Activated naive CD8-positive, alpha-beta T cell treated with anti-CD3 and anti-CD28 coated beads, Interleukin-2, amount 10 ng/mL, durations not matched to agents 7 days and 5 days (primary cell): ENCODE data around the gene HOXA6. TPM values are rescaled to one million over a fixed set of nuclear protein-coding genes. Genes with fewer than 3 reads are reported as not detected.
A peak's percentile ranks its signal among the peaks of the same experiment; 100 is the strongest.

Experiments
- ATAC-seq: fragments of 150-1000 bp; cut with Tn5 transposase; one replicate; pipeline ENCODE4 v1.10.0; 2021; ENCODE audit warnings: low read depth, moderate library complexity
- POLR2A ChIA-PET: fragments of 350-600 bp; sonication (Branson Sonifier 250); formaldehyde crosslinking; loops from one replicate; lab custom pipeline; 2021; ENCODE audit warnings: antibody characterized with exemption; lab: Charles Lee
- DNase-seq: peaks from one replicate; pipeline ENCODE4 v3.0.0; 2021
- H3K27ac Mint-ChIP-seq: one replicate; pipeline ENCODE4 v1.8.0; 2022; ENCODE audit warnings: mild to moderate bottlenecking, mixed read lengths
- H3K27me3 Mint-ChIP-seq: one replicate; pipeline ENCODE4 v1.8.0; 2022; ENCODE audit warnings: mild to moderate bottlenecking, moderate library complexity, mixed read lengths
- H3K36me3 Mint-ChIP-seq: one replicate; pipeline ENCODE4 v1.8.0; 2021; ENCODE audit warnings: mild to moderate bottlenecking, mixed read lengths
- H3K4me1 Mint-ChIP-seq: one replicate; pipeline ENCODE4 v1.8.0; 2021; ENCODE audit warnings: mixed read lengths
- H3K4me3 Mint-ChIP-seq: one replicate; pipeline ENCODE4 v1.8.0; 2022; ENCODE audit warnings: mild to moderate bottlenecking, moderate library complexity, mixed read lengths
- H3K9me3 Mint-ChIP-seq: one replicate; pipeline ENCODE4 v1.8.0; 2021; ENCODE audit warnings: mixed read lengths
- total RNA-seq, 2 experiments: library from RNA; stranded (reverse); gene quantifications; one replicate each; pipeline ENCODE4 v1.2.3, GENCODE V29; 2021

The HOXA6 gene
- total RNA-seq, 2 experiments from 2014 or later, result not detected

DNA sequence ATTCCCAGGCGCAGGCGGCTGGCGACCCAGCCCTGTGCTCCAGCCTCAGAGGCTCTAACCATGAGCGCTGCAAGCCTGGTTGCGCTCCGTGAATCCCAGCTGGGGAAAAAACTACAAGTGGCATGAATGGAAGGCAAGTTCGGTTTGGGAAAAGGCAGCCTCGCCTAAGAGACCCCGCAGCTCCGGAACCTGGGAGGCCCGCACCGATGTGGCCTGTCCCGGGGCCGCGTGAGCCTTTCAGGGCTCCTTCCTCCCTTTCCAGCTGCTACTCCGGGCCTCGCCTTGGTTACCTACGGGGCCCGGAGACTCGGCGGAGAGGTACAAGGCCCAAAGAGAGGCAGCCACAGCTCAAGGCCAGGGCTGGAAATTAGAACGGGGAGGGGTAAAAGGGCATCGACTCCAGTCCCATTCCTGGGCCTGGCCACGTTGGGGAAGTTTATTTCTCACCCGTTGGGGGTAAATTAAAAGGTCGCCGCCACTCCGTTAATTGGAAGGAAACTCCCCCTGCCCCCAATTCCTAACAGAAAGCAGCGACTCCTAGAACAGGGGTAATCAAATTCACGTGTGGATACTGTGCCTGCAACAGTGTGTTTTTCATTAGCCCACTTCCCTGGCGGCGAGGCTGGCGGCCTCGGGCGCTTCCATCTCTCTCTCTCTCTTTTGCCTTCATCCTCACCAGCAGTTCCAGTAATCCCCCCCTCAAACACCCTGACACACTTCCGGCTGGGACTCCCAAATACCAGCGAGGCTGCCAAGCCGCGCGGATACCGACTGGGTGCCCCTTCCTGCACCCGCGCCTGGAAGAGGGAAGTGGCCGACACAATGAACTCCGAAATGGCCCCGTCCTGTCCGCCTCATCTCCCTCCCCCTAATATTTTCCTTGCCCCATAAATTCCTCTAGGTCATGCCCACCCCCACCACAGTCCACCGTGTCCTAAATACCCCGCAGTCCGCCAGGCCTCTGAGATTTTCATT, 19.2 kb upstream of the HOXA6 start:
- H3K36me3 Mint-ChIP-seq, result peaks cover 5% of the 10 kb centered on the region
- no peaks in the 10 kb centered on the region for H3K9me3 Mint-ChIP-seq
- peak overlapping the region; percentile 25 for H3K4me3 Mint-ChIP-seq
- H3K27me3 Mint-ChIP-seq, result peaks cover 88% of the 10 kb centered on the region
- peak overlapping the region; percentile 76 for H3K27ac Mint-ChIP-seq
- ATAC-seq (no peak), DNase-seq (peak; percentile 43)
- H3K4me1 Mint-ChIP-seq, result peaks cover 9% of the 10 kb centered on the region
- POLR2A ChIA-PET, result interaction anchor here (0.6 kb wide), 1 partner anchor 16 kb away, joined by 3 read pairs; no protein-coding TSS in a partner anchor

DNA sequence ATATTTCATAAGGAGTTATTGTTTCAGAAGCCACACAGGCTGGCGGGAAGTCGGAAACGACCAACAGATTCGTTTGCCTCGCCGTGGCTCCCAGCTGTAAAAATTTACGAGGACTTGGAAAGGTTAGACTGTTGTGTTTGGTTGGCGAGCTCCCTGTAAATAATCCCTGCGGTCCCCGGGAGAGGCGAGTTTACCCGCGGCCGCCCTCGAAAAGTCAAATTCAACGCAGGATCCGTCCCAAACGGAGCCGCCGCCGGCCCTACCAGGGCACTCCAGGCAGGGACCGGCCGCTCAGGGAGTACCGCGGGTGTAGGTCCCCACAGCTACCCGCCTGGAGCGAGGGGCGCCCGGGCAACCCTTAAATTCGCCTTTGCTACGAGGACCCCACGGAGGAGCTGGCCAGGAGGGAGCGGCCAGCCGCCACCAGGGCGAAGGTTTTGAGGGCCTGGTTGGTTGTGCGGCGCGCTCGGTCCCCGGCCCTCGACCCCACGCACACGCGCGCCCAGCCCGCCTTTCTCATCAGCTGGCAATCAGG, 18.5 kb upstream of the HOXA6 start:
- no peaks in the 10 kb centered on the region for H3K9me3 Mint-ChIP-seq
- peaks cover 7% of the 10 kb centered on the region for H3K4me1 Mint-ChIP-seq
- peak overlapping the region; percentile 56 for H3K4me3 Mint-ChIP-seq
- H3K36me3 Mint-ChIP-seq, result peaks cover 5% of the 10 kb centered on the region
- H3K27ac Mint-ChIP-seq, result peak overlapping the region; percentile 83
- POLR2A ChIA-PET, result interaction anchor here (0.6 kb wide), 1 partner anchor 15 kb away, joined by 3 read pairs; no protein-coding TSS in a partner anchor
- DNase-seq (no peak), ATAC-seq (no peak)
- peaks cover 84% of the 10 kb centered on the region for H3K27me3 Mint-ChIP-seq

DNA sequence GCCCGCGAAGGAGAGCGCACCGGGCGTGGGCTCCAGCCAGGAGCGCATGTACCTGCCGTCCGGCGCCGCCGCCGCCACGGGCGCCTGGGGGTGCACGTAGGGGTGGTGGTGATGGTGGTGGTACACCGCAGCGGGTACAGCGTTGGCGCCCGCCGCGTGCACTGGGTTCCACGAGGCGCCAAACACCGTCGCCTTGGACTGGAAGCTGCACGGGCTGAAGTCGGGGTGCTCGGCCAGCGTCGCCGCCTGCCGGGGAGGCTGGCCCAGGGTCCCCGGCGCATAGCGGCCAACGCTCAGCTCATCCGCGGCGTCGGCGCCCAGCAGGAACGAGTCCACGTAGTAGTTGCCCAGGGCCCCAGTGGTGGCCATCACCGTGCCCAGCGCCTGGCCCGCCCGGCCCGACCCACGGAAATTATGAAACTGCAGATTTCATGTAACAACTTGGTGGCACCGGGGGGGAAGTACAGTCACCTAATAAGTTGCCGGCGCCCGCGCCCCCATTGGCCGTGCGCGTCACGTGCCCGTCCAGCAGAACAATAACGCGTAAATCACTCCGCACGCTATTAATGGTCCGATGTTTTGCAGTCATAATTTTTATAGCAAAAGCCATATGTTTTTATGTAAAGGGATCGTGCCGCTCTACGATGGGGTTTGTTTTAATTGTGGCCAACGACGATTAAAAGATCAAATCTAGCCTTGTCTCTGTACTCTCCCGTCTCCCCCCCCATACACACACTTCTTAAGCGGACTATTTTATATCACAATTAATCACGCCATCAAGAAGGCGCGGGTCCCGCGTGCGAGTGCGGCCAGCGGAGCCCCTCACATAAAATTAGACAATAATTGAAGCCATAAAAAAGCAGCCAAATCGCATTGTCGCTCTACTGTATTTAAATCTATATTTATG, 17.8 kb upstream of the HOXA6 start, which contains the start of gene HOXA9:
Gene HOXA9 (minus strand): TSS at position 449 of the 907 bp plus-strand sequence. CDS start 80 bp downstream, at position 369.
- peak within 1 kb of the TSS; percentile 56 for H3K4me3 Mint-ChIP-seq
- H3K27me3 Mint-ChIP-seq, result peaks cover 80% of the 10 kb centered on the region
- POLR2A ChIA-PET, result no interaction called here
- H3K9me3 Mint-ChIP-seq, result no peaks in the 10 kb centered on the region
- no peak for ATAC-seq
- peaks cover 5% of the 10 kb centered on the region for H3K36me3 Mint-ChIP-seq
- peaks cover 9% of the 10 kb centered on the region for H3K4me1 Mint-ChIP-seq
- H3K27ac Mint-ChIP-seq, result peak within 1 kb of the TSS; percentile 83
- peak; percentile 39 for DNase-seq

DNA sequence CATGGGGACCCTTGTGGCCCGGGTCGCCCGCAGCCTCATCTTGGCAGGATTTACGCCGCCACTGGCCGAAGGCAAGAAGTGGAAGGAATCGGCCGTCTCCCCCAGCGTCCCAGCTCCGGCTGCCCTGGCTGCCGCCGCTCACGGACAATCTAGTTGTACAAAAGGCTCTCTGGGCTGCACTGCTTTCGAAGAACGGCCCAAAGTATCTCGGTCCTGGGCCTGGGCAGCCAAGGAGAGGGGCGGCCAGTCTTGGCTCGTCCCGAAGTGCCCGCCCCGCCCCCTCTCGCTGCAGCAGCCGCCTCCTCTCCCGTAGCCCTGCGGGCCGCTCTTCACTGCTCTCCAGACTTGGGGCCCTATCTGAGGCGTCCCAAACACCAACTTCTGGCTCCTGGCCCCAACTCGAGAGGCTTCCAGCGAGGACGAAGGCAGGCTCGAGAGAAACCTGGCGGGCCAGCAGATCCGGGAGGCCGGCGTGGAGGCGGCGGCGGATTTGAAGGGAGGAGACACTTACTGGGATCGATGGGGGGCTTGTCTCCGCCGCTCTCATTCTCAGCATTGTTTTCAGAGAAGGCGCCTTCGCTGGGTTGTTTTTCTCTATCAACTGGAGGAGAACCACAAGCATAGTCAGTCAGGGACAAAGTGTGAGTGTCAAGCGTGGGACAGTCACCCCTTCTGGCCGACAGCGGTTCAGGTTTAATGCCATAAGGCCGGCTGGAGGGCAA, 17.0 kb upstream of the HOXA6 start:
- Mint-ChIP-seq H3K9me3 (no peaks in the 10 kb centered on the region), H3K27ac (peak overlapping the region; percentile 54), H3K4me3 (no peak overlapping the region), H3K36me3 (peaks cover 5% of the 10 kb centered on the region), H3K27me3 (peaks cover 84% of the 10 kb centered on the region), H3K4me1 (peaks cover 10% of the 10 kb centered on the region)
- no peak for DNase-seq
- POLR2A ChIA-PET, result no interaction called here
- ATAC-seq, result no peak

DNA sequence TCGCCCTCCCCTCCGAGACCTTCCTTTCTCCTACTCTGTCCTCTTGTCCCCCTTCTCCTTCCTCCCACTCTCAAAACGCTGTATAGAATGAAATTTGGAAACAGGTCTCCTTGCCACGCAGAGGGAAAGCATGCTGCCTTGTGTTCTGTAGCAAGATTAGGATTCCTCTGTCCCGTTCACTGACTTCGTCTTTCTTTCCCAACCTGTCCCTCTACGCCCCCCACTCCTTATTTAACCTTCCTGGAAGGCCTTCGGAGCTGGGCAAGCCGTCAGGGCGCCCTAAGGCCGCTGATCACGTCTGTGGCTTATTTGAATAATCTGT, 16.4 kb upstream of the HOXA6 start:
- Mint-ChIP-seq H3K27ac (peak overlapping the region; percentile 21), H3K36me3 (peaks cover 5% of the 10 kb centered on the region), H3K27me3 (peaks cover 86% of the 10 kb centered on the region), H3K4me3 (no peak overlapping the region), H3K9me3 (no peaks in the 10 kb centered on the region), H3K4me1 (peaks cover 9% of the 10 kb centered on the region)
- ATAC-seq, result no peak
- POLR2A ChIA-PET, result no interaction called here
- DNase-seq, result no peak

DNA sequence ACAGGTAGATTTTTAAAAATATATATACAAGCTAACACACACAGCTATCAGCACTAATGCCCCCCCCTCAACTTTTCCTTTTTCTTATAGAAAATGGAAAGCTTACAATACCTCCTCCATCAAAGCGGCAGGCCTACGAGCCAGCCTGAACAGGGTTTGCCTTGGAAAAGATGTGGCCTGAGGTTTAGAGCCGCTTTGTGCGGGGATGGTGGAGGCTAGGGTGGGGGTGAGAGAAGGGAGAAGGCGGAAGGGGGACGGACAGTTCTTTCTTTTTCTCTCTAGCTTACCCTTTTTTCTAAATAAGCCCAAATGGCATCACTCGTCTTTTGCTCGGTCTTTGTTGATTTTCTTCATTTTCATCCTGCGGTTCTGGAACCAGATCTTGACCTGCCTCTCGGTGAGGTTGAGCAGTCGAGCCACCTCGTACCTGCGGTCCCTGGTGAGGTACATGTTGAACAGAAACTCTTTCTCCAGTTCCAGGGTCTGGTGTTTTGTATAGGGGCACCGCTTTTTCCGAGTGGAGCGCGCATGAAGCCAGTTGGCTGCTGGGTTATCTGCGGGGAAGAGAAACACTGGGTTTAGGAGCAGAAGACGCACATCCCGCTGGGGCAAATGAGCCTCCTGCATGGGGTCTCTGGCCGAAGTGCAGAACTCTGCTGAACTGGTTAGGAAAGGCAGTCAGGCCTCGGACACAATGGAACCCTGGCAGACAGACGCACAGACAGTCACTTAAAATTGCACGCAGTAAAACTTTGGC, 15.9 kb upstream of the HOXA6 start:
- Mint-ChIP-seq H3K9me3 (no peaks in the 10 kb centered on the region), H3K27me3 (peaks cover 85% of the 10 kb centered on the region), H3K27ac (peak overlapping the region; percentile 21), H3K4me3 (no peak overlapping the region), H3K36me3 (peaks cover 1% of the 10 kb centered on the region), H3K4me1 (peaks cover 12% of the 10 kb centered on the region)
- POLR2A ChIA-PET, result no interaction called here
- ATAC-seq (no peak), DNase-seq (no peak)

DNA sequence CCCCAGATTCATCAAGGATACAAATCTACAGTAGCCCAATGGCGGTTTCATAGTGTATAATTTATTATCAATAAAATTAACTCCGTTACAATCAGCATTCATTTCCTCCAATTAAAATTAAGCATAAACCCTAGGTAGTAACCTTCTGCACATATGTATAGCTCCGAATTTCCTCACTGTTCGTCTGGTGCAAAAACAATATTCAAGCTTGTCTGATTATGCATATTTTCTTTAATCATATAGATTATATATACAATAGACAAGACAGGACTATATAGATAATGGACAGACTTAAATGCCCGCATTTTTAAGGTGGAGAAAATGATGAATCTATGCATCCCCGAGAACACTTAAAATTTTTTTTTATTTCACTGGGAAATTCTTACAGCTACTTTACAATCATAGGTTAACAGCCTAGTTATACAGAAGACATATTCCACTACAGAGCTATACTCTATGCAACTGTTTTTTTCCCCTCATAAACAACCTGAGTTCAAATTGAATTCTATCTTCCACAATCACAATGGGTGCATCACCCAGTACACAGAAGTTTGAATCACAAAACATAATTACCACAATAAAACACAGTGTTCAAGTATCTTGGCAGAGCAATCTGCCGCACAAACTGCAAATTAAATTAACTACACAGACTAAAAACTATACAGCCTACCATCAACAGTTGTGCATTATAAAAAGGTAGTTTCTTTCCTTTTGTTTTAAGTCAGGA, 15.2 kb upstream of the HOXA6 start:
- H3K27me3 Mint-ChIP-seq, result peaks cover 85% of the 10 kb centered on the region
- H3K9me3 Mint-ChIP-seq, result no peaks in the 10 kb centered on the region
- no peak for DNase-seq
- no peak overlapping the region for H3K27ac Mint-ChIP-seq
- H3K4me1 Mint-ChIP-seq, result peaks cover 18% of the 10 kb centered on the region
- no peak for ATAC-seq
- peaks cover 1% of the 10 kb centered on the region for H3K36me3 Mint-ChIP-seq
- H3K4me3 Mint-ChIP-seq, result no peak overlapping the region
- POLR2A ChIA-PET, result no interaction called here

DNA sequence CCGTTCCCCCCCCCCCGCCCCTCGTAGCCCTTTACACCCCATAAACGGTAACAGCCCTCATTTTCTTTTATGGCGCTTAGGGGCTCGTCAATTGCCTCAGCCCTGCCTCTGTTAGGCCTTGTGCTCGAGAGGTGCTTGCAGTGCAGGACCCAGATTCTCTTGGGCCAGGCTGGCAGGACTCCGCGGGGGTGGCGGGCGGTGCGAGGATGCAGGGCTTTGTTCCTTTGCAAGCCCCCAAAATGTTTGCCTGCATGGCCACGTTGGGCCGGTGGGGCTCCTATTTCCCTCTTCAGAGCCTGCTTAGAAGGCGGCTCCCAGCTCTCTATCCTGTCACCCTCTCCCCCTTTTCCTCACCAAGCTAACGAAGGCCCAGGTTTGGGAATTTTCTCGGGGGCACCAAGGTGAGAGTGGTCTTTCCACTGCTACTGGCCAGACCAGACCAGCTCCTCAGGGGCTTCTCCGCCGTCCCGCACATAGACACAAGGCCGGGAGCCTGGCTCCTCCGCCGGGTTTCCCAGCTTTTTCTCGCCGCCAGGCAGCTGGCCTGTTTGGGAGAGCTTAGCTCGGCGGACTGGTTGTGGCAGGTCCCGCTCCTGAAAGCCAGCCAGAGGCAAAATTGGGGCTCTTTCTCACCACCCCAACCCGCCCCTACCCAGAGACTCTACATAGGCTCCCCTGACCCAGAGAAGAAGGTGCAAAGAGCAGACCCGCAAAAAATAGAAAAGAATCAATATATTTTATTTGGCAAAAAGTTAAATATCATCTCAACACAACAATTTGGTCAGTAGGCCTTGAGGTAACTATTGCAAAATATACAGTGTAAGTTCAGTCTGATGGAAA, 14.4 kb upstream of the HOXA6 start:
- POLR2A ChIA-PET, result no interaction called here
- peaks cover 85% of the 10 kb centered on the region for H3K27me3 Mint-ChIP-seq
- no peak for ATAC-seq
- no peak overlapping the region for H3K4me3 Mint-ChIP-seq
- no peaks in the 10 kb centered on the region for H3K36me3 Mint-ChIP-seq
- peaks cover 18% of the 10 kb centered on the region for H3K4me1 Mint-ChIP-seq
- H3K27ac Mint-ChIP-seq, result no peak overlapping the region
- DNase-seq, result no peak
- H3K9me3 Mint-ChIP-seq, result no peaks in the 10 kb centered on the region

DNA sequence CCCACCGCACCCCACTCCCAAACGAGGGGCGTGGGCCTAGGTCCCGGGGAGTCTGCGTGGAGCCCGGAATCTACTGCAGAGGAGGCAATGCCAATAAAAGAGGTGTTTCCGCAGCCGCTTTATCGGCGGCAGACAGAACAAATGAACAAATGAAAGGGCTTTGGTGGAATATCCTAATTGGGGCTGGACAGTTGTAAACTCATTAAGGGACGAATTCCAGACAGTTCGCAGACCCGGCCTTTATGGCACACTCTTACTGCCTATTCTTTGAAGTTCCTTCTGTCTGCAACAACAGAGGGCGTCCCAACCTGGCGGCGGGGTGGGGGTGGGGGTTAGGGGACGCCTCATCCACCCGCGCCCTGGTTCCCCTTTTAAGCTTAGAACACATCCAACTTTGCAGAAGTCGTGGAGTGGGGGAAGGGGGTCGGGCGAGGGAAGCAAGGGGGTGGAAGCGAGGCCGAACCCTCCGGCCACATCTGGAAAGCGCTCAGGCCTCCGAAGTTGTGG, 13.7 kb upstream of the HOXA6 start:
- H3K9me3 Mint-ChIP-seq, result no peaks in the 10 kb centered on the region

DNA sequence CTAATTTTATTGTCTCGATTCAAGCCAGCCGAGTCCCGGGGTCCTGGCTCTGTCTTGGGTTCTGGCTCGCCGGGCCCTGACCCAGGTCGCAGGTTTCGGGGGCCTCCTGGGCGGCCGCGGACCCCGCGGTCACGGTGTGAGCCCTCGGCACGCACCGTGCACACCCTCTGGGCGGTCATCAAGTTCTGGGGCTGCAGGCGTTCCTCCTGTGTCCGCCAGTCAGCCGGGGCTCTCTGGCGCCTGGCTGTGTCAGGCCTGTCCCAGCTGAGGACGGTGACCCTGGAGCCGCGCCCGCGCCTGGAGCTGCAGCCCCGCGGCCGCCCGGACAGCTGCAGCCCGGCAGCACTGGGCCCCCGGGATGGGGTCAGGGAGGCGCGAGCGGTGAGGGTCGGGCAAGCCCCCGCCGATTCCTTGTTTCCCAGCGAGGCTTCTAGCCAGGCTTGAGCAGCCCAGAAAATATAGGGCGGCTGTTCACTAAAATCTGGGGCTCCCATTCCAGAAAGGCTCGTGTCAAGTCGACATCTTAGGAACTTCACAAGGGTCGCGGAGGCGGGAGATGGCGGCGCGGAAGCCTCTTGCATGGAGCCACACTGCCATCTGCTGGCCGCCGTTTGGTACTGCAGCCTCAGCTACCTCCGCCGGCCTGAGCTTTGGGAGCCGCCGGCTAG, 13.1 kb upstream of the HOXA6 start:
- Mint-ChIP-seq H3K27ac (no peak overlapping the region), H3K36me3 (no peaks in the 10 kb centered on the region), H3K9me3 (no peaks in the 10 kb centered on the region), H3K27me3 (peaks cover 84% of the 10 kb centered on the region), H3K4me3 (peak overlapping the region; percentile 71), H3K4me1 (peaks cover 16% of the 10 kb centered on the region)
- ATAC-seq (peak; percentile 69), DNase-seq (peak; percentile 88)
- POLR2A ChIA-PET, result interaction anchor here (1.4 kb wide), 1 partner anchor 791 kb away, joined by 4 read pairs; no protein-coding TSS in a partner anchor

More for the DNA sequence above, 13.7 kb upstream of the HOXA6 start:
- Mint-ChIP-seq H3K27me3 (peaks cover 83% of the 10 kb centered on the region), H3K36me3 (no peaks in the 10 kb centered on the region), H3K27ac (no peak overlapping the region), H3K4me3 (peak overlapping the region; percentile 71), H3K4me1 (peaks cover 17% of the 10 kb centered on the region)
- no peak for ATAC-seq
- no peak for DNase-seq
- POLR2A ChIA-PET, result interaction anchor here (1.4 kb wide), 1 partner anchor 791 kb away, joined by 4 read pairs; no protein-coding TSS in a partner anchor
